GM13977 (cell line): ENCODE data around the gene EIF4G3.
"Not testable (repeated sequence)": the region's sequence is repeated elsewhere in the genome, so short reads cannot be mapped to it uniquely, and the experiment has no call there.

Source experiments
- DNase-seq: peaks from one replicate; pipeline ENCODE4 v3.0.0; 2012; ENCODE audit warnings: low spot score
- in situ Hi-C: fragments of 300-500 bp; cut with MboI; formaldehyde crosslinking; loops from one replicate; pipeline ENCODE4 v1.12.0; 2022; ENCODE audit warnings: low sequenced_read_pairs, low pct_unique_long_range_greater_than_20kb, mixed read lengths, inconsistent platforms; ENCODE audit not compliant: unreplicated experiment
- TF ChIP-seq, protein P1 (sequence below): IDR thresholded peaks from 2 replicates; pipeline ENCODE4 v1.5.1; 2012; ENCODE audit warnings: mild to moderate bottlenecking, control low read depth; ENCODE audit not compliant: insufficient read depth; ENCODE audit errors: extremely low read depth, missing control alignments

The EIF4G3 gene

DNA sequence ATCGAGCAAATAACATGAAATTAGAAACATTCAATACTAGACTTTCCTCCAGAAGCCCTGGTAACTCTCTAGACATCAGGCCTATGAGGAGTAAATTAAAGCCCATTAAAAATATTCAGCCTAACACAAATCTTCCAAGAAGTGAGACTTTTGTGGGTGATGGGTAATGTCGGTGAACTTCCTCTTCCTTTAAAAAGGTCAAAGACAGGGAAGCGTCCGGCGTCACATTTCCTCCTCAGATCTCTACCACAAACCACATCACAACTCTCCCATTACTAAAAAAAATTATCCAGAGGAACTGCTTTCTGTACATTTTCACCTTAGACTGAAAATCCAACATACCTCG, 1.4 kb downstream of the EIF4G3 start:
- DNase-seq, result no peak
- in situ Hi-C loops, result loop anchor here (25.0 kb wide), 1 partner anchor 188 kb away; no protein-coding TSS in a partner anchor

DNA sequence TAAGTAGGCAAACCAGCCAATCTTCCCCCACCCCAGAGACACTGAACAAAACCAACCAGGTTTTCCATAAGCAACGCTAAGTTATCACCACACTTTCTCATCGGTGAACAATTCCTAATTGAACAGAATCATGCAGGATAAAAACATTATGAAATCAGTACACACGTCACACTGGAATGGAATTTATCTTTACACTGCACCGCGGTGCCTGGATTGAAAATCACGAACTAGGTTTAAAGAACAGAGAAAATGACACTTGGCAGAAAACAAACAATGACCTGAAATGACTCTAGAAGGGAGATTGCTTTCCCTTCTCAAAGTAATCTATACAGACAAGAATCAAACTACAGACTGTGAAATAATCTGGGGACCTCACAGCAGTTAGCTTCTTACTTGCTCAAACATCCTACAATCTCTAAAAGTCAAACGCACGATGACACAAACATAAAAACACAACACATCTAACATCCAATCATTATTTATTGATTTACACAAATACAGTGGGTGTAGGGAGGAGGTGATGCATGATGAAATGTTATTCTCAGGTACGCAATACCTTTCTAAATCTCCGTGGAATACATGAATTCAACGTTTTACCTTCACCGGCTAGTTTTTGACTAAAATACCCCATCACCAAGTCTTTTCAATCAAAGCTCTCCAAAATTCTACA, 1.9 kb downstream of the EIF4G3 start:
- in situ Hi-C loops, result loop anchor here (25.0 kb wide), 1 partner anchor 187 kb away; no protein-coding TSS in a partner anchor

More for the DNA sequence above, 1.4 kb downstream of the EIF4G3 start:
- TF ChIP-seq, protein P1, sequence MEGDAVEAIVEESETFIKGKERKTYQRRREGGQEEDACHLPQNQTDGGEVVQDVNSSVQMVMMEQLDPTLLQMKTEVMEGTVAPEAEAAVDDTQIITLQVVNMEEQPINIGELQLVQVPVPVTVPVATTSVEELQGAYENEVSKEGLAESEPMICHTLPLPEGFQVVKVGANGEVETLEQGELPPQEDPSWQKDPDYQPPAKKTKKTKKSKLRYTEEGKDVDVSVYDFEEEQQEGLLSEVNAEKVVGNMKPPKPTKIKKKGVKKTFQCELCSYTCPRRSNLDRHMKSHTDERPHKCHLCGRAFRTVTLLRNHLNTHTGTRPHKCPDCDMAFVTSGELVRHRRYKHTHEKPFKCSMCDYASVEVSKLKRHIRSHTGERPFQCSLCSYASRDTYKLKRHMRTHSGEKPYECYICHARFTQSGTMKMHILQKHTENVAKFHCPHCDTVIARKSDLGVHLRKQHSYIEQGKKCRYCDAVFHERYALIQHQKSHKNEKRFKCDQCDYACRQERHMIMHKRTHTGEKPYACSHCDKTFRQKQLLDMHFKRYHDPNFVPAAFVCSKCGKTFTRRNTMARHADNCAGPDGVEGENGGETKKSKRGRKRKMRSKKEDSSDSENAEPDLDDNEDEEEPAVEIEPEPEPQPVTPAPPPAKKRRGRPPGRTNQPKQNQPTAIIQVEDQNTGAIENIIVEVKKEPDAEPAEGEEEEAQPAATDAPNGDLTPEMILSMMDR, result no peak

DNA sequence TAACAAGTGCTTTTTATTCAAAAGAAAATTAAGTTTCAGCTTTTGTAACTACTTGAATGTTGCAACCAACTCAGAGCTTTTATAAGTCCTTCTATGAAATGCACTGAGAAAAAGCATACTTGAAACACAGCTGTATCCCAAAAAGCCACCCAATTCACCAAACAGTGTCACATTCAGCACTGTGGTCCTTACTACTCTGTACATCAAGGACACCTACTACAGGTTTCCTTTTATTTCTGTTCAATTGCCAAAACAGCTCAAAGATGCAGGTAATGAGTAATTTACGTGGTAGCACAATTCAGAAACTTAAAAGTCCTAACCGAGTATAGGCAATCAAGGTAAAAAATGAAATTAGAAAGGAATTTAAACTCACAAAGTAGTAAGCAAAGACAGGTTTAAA, 2.5 kb downstream of the EIF4G3 start:
- no peak for DNase-seq
- TF ChIP-seq, protein P1, result no peak
- in situ Hi-C loops, result no loop called here

More for the DNA sequence above, 1.9 kb downstream of the EIF4G3 start:
- TF ChIP-seq, protein P1, result no peak
- DNase-seq, result no peak

- in situ Hi-C loops, DNase-seq: not testable (repeated sequence)
Measured at GRCh38 chr1:21173096-21173495, 3.6 kb downstream of the EIF4G3 start.

- in situ Hi-C loops, DNase-seq: not testable (repeated sequence)
Measured at GRCh38 chr1:21170837-21171236, 5.9 kb downstream of the EIF4G3 start.

DNA sequence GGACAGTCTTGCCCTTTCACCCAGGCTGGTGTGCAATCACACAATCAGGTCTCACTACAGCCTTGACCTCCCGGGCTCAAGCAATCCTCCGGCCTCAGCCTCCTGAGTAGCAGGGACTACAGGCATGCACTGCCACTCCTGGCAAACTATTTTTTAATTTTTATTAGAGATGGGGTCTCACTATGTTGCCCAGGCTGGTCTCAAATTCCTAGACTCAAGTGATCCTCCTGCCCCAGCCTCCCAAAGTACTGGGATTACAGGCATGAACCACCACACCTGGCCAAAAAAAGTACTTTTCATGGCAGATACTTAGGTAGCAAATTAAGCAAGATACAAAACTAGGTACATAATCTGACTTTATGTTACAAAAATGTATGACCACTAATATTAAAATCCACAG, 8.3 kb downstream of the EIF4G3 start:
- no peak for DNase-seq
- TF ChIP-seq, protein P1, result no peak
- in situ Hi-C loops, result no loop called here

DNA sequence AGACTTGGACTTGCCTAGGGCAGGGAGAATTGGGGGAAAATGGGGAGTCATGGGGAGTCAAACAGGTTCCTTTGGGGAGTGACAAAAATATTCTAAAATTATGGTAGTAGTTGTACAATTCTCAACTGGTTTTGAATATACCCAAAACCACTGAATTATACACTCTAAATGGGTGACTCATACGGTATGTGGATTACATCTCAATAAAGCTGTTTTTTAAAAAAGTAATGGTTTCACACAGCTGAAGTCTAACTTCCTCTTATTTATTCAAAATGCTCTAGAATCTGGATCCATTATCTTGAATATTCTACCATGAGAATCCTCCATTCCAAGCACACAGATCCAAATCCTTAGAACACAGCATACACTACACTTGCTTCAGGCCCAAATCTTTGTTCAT, 11.1 kb downstream of the EIF4G3 start:
- in situ Hi-C loops, result no loop called here
- DNase-seq, result no peak
- TF ChIP-seq, protein P1, result no peak

GRCh38 chr1:21165076-21165475, 11.6 kb downstream of the EIF4G3 start:
- no peak for DNase-seq
- in situ Hi-C loops, result no loop called here
- TF ChIP-seq, protein P1, result no peak
